GM23338 (cell line): ENCODE results near the gene TMPRSS5. TPM values are rescaled to one million over a fixed set of nuclear protein-coding genes. Genes with fewer than 3 reads are reported as not detected.
A peak's percentile ranks its signal among the peaks of the same experiment; 100 is the strongest.

ENCODE experiments used
- ATAC-seq: fragments of 200-7000 bp; cut with Tn5 transposase; 3 replicates; pipeline ENCODE4 v1.9.1; 2020
- DNase-seq: peaks from one replicate; pipeline ENCODE4 v3.0.0-alpha.2; 2015; ENCODE audit warnings: low spot score
- H2AFZ ChIP-seq: fragments of 200-600 bp; sonication (generic); 2 replicates; pipeline ENCODE4 v1.8.0; 2016; ENCODE audit warnings: antibody characterized with exemption, mild to moderate bottlenecking, moderate library complexity
- H3F3A ChIP-seq: fragments of 200-600 bp; sonication (generic); replicated peaks from 2 replicates; pipeline ENCODE4 v1.8.0; 2017; ENCODE audit warnings: antibody characterized with exemption, mixed run types, low read depth
- H3K27ac ChIP-seq: fragments of 200-600 bp; sonication (generic); 2 replicates; pipeline ENCODE4 v1.6.1; 2016; ENCODE audit warnings: low read depth
- H3K27me3 ChIP-seq: fragments of 200-600 bp; sonication (generic); 2 replicates; pipeline ENCODE4 v1.8.0; 2016; ENCODE audit warnings: mild to moderate bottlenecking, mixed run types, moderate library complexity; ENCODE audit not compliant: insufficient read depth
- H3K36me3 ChIP-seq: fragments of 200-600 bp; sonication (generic); 2 replicates; pipeline ENCODE4 v1.8.0; 2016; ENCODE audit warnings: mild to moderate bottlenecking; ENCODE audit not compliant: insufficient read depth
- H3K4me1 ChIP-seq: fragments of 200-600 bp; sonication (generic); 2 replicates; pipeline ENCODE4 v1.8.0; 2016; ENCODE audit warnings: mild to moderate bottlenecking, moderate library complexity; ENCODE audit not compliant: insufficient read depth
- H3K4me2 ChIP-seq: fragments of 200-600 bp; sonication (generic); 2 replicates; pipeline ENCODE4 v1.7.1; 2017; ENCODE audit warnings: mixed run types
- H3K4me3 ChIP-seq: fragments of 200-600 bp; sonication (generic); 2 replicates; pipeline ENCODE4 v1.6.1; 2016; ENCODE audit warnings: mixed run types
- H3K79me2 ChIP-seq: fragments of 200-600 bp; sonication (generic); replicated peaks from 2 replicates; pipeline ENCODE4 v1.8.0; 2017; ENCODE audit warnings: mild to moderate bottlenecking; ENCODE audit not compliant: insufficient read depth
- H3K9me2 ChIP-seq: fragments of 200-600 bp; sonication (generic); 2 replicates; pipeline ENCODE4 v1.8.0; 2017; ENCODE audit not compliant: insufficient read depth
- H4K20me1 ChIP-seq: fragments of 200-600 bp; sonication (generic); replicated peaks from 2 replicates; pipeline ENCODE4 v1.8.0; 2017; ENCODE audit warnings: mild to moderate bottlenecking; ENCODE audit not compliant: insufficient read depth
- H3K27ac Mint-ChIP-seq: 2 replicates; pipeline ENCODE4 v1.8.0; 2020; ENCODE audit warnings: inconsistent platforms, mild to moderate bottlenecking, moderate library complexity, mixed read lengths
- H3K27me3 Mint-ChIP-seq: 3 replicates; pipeline ENCODE4 v1.8.0; 2022; ENCODE audit warnings: low read depth, mild to moderate bottlenecking, moderate library complexity, mixed read lengths, inconsistent platforms; ENCODE audit not compliant: insufficient read depth, poor library complexity
- H3K36me3 Mint-ChIP-seq: 3 replicates; pipeline ENCODE4 v1.8.0; 2021; ENCODE audit warnings: low read depth, mild to moderate bottlenecking, inconsistent platforms, moderate library complexity, mixed read lengths
- H3K4me1 Mint-ChIP-seq: 3 replicates; pipeline ENCODE4 v1.8.0; 2020; ENCODE audit warnings: mild to moderate bottlenecking, inconsistent platforms, mixed read lengths
- H3K4me3 Mint-ChIP-seq: 3 replicates; pipeline ENCODE4 v1.8.0; 2021; ENCODE audit warnings: moderate library complexity, mild to moderate bottlenecking, inconsistent platforms, mixed read lengths
- H3K9me3 Mint-ChIP-seq: 3 replicates; pipeline ENCODE4 v1.8.0; 2020; ENCODE audit warnings: moderate library complexity, mild to moderate bottlenecking, inconsistent platforms, mixed read lengths
- JUNB ChIP-seq: IDR thresholded peaks from one replicate; pipeline ENCODE4 v1.6.1; 2016; ENCODE audit warnings: antibody characterized with exemption; ENCODE audit not compliant: unreplicated experiment
- ZNF462 ChIP-seq: fragments of 250-450 bp; sonication (Bioruptor Pico); IDR thresholded peaks from 2 replicates; pipeline ENCODE4 v1.5.0; 2020; ENCODE audit warnings: mild to moderate bottlenecking, moderate library complexity
- long read RNA-seq: library from polyadenylated mRNA; unstranded; transcript quantifications from one replicate; pipeline ENCODE4 v2.0.0, GENCODE V29; 2020; ENCODE audit not compliant: unreplicated experiment
- polyA plus RNA-seq: library from polyadenylated mRNA; unstranded; fragments of >200 nt; fragmentation: Nextera tagmentation; extraction: Ambion mirVana; gene quantifications from 2 replicates; pipeline ENCODE4 v1.2.1, GENCODE V29; 2016
- total RNA-seq: library from RNA; depleted of rRNA; stranded (reverse); fragments of >200 nt; shearing (Covaris generic); gene quantifications from 2 replicates; pipeline ENCODE4 v1.2.3, GENCODE V29; 2014; rRNA removed
- TF ChIP-seq, protein P1 (sequence below): IDR thresholded peaks from one replicate; pipeline ENCODE4 v1.6.1; 2018; ENCODE audit warnings: antibody characterized with exemption; ENCODE audit not compliant: unreplicated experiment

TMPRSS5 gene
- total RNA-seq = 1.8 TPM in 1 of 2 replicates, not detected in the other
- polyA plus RNA-seq = not detected in 2 replicates
- long read RNA-seq = 0 reads

DNA sequence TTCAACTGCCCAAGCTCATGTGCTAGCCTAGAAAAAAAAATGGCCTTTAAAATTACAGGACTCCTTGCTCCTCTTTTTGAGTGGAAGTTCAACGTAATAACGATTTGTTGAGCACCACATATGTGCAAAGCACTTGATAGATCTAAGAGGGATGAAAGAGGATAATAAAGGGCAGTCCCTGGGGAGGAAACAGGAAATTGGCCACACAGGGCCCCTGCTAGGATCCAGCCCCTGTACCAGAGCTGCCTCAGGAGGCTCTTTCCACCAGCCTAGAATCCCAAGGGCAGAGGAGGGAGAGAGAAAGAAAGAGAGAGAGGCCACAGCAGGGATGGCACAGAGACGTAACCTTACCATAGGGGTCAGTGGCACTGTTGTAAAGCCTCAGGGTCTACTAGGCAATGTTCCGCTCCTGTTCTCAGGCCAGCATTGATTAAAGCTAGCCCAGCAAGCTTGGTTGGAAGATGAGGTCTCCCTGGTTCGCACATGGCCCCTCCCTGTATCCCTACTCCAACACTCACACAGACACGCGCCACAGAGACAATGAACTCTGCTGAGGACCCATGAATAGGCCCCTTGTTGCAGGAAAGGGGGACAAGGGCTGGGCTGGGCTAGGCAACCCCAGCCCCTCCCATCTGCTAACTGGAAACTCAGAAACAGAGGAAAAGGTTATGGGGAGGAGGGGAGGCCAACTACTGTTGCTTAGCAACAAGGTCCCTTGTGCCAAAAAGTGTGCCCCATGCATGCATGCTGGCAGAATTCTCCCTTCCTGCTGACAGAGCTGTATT, at the start of gene TMPRSS5:
TSS of gene TMPRSS5 (minus strand) at position 438 of the 785 bp plus-strand sequence. CDS start at position 354, 84 bp downstream.
- no peak within 1 kb of the TSS for H3K27ac Mint-ChIP-seq
- H3K4me2 ChIP-seq = no peak within 1 kb of the TSS
- H3K79me2 ChIP-seq = no peaks in the 10 kb centered on the region
- H2AFZ ChIP-seq = no peak within 1 kb of the TSS
- H3K36me3 Mint-ChIP-seq = peaks cover 16% of the 10 kb centered on the region
- H3K27ac ChIP-seq = no peak within 1 kb of the TSS
- 0 out of 2 replicates have a peak, but pooled peaks cover 7% of the 10 kb centered on the region for H3K36me3 ChIP-seq
- H3K27me3 Mint-ChIP-seq = no peaks in the 10 kb centered on the region
- H3K4me1 ChIP-seq = no peaks in the 10 kb centered on the region
- H4K20me1 ChIP-seq = no peaks in the 10 kb centered on the region
- no peak for TF ChIP-seq ZNF462 (CRISPR knock-in tag)
- TF ChIP-seq, protein P1, sequence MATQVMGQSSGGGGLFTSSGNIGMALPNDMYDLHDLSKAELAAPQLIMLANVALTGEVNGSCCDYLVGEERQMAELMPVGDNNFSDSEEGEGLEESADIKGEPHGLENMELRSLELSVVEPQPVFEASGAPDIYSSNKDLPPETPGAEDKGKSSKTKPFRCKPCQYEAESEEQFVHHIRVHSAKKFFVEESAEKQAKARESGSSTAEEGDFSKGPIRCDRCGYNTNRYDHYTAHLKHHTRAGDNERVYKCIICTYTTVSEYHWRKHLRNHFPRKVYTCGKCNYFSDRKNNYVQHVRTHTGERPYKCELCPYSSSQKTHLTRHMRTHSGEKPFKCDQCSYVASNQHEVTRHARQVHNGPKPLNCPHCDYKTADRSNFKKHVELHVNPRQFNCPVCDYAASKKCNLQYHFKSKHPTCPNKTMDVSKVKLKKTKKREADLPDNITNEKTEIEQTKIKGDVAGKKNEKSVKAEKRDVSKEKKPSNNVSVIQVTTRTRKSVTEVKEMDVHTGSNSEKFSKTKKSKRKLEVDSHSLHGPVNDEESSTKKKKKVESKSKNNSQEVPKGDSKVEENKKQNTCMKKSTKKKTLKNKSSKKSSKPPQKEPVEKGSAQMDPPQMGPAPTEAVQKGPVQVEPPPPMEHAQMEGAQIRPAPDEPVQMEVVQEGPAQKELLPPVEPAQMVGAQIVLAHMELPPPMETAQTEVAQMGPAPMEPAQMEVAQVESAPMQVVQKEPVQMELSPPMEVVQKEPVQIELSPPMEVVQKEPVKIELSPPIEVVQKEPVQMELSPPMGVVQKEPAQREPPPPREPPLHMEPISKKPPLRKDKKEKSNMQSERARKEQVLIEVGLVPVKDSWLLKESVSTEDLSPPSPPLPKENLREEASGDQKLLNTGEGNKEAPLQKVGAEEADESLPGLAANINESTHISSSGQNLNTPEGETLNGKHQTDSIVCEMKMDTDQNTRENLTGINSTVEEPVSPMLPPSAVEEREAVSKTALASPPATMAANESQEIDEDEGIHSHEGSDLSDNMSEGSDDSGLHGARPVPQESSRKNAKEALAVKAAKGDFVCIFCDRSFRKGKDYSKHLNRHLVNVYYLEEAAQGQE = no peak
- TF ChIP-seq JUNB = no peak
- H3F3A ChIP-seq = no peaks in the 10 kb centered on the region
- peaks cover 16% of the 10 kb centered on the region; the same call in 1 of the 2 replicates for H3K9me2 ChIP-seq
- no peak within 1 kb of the TSS for H3K4me3 Mint-ChIP-seq
- H3K4me1 Mint-ChIP-seq = peaks cover 9% of the 10 kb centered on the region
- no peak for DNase-seq
- H3K27me3 ChIP-seq = no peaks in the 10 kb centered on the region
- H3K4me3 ChIP-seq = no peak within 1 kb of the TSS
- peaks cover 24% of the 10 kb centered on the region for H3K9me3 Mint-ChIP-seq
- peak; percentile 44; the same call in 1 of the 3 replicates for ATAC-seq
